ENCODE measurements around the gene HYLS1.

Gene HYLS1

DNA sequence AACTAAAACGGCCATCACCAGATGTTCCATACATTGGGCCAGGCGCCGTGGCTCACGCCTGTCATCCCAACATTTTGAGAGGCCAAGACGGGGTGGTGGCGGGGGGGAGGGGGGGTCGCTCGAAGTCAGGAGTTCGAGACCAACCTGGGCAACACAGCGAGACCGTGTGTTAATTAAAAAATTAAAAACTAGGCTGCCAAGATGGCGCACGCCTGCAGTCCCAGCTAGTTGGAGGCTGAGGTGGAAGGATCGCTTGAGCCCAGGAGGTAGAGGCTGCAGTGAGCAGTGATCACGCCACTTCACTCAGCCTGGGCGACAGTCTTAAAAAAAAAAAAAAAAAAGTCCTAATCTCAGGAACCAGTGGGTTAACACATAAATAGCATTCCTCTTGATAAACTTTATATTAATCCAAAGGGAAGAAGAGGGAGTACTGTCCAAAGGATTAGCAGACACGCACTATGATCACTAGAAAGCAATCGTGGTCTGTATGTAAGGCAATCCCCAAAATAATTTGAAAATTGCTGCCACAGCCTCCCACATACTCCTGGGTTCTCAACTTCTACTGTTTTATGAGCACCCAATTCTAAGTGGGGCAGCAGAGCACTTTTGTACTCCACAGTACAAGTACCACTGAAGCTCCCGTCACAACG is 14.9 kb downstream of the HYLS1 start:
- TF ChIP-seq, protein P1, sequence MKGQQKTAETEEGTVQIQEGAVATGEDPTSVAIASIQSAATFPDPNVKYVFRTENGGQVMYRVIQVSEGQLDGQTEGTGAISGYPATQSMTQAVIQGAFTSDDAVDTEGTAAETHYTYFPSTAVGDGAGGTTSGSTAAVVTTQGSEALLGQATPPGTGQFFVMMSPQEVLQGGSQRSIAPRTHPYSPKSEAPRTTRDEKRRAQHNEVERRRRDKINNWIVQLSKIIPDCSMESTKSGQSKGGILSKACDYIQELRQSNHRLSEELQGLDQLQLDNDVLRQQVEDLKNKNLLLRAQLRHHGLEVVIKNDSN (IDR thresholded peaks at IDR 0.05): no peak
- TF ChIP-seq FOXM1 (IDR thresholded peaks at IDR 0.05; ENCODE audit: borderline replicate concordance, low read depth) (no peak), TEAD4 (IDR thresholded peaks at IDR 0.05) (no peak), TAF1 (IDR thresholded peaks at IDR 0.05; ENCODE audit: low read depth) (no peak), EGR1 (IDR thresholded peaks at IDR 0.05) (no peak), YY1 (IDR thresholded peaks at IDR 0.05; ENCODE audit: low read depth) (no peak)

DNA sequence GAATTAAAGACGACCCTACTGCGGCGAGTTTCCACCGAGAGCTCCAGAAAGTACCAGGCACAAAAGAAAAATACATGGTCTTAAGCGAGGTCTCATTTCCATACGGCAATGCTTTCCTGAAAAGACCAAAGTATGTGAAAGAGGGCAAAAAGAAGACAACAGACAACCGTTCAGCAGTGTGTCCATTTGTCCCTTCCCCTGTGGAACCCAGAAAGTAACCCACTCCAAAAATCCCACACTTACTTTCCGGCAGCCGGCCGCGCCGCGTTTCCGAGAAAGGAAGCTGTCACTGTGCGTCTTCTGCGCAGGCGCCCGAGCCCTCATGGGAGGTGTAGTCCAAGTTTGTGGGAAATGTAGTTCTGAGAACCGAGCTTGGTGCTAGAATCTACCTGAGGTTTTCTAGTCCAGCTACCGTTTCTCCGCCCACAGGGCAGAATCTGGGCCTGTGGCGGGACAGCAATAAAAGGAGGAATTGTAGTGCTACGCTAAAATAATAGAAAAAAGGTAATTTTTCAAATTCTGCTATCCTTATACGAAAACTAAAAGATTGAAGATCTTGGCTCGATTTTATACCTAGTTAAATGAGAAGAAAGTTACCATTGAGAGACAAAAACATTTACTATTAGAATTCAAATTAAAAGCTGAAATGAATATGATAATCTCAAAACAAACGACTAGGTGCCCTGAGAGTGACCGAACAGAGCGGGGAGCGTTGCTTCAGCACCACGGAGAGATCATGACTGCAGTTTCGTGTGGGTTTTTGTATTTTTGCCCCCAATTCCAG is 15.7 kb downstream of the HYLS1 start, which contains the start of gene PUS3:
TSS of gene PUS3 (minus strand) at position 280 of the 784 bp plus-strand sequence. CDS start 6,922 bp downstream, outside the sequence.
- TF ChIP-seq RAD21 (IDR thresholded peaks at IDR 0.05; ENCODE audit: low read depth) (no peak), TEAD4 (IDR thresholded peaks at IDR 0.05) (no peak), NFIC (IDR thresholded peaks at IDR 0.05) (no peak), EGR1 (IDR thresholded peaks at IDR 0.05) (no peak), TCF12 (IDR thresholded peaks at IDR 0.05; ENCODE audit: low read depth) (0 out of 2 replicates have a peak, but pooled peaks have one; percentile 31), TAF1 (IDR thresholded peaks at IDR 0.05; ENCODE audit: low read depth) (peak; percentile 76), EP300 (IDR thresholded peaks at IDR 0.05; ENCODE audit: borderline replicate concordance) (no peak), FOXM1 (IDR thresholded peaks at IDR 0.05; ENCODE audit: borderline replicate concordance, low read depth) (no peak), YY1 (IDR thresholded peaks at IDR 0.05; ENCODE audit: low read depth) (0 out of 2 replicates have a peak, but pooled peaks have one; percentile 41), ZBTB7A (IDR thresholded peaks at IDR 0.05; ENCODE audit: low read depth) (no peak), CREB1 (IDR thresholded peaks at IDR 0.05; ENCODE audit: low read depth) (peak; percentile 76), CEBPB (IDR thresholded peaks at IDR 0.05) (no peak)
- TF ChIP-seq, protein P1 (IDR thresholded peaks at IDR 0.05): no peak
- TF ChIP-seq, protein P2, sequence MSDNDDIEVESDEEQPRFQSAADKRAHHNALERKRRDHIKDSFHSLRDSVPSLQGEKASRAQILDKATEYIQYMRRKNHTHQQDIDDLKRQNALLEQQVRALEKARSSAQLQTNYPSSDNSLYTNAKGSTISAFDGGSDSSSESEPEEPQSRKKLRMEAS (IDR thresholded peaks at IDR 0.05): peak; percentile 72
- TF ChIP-seq, protein P3, sequence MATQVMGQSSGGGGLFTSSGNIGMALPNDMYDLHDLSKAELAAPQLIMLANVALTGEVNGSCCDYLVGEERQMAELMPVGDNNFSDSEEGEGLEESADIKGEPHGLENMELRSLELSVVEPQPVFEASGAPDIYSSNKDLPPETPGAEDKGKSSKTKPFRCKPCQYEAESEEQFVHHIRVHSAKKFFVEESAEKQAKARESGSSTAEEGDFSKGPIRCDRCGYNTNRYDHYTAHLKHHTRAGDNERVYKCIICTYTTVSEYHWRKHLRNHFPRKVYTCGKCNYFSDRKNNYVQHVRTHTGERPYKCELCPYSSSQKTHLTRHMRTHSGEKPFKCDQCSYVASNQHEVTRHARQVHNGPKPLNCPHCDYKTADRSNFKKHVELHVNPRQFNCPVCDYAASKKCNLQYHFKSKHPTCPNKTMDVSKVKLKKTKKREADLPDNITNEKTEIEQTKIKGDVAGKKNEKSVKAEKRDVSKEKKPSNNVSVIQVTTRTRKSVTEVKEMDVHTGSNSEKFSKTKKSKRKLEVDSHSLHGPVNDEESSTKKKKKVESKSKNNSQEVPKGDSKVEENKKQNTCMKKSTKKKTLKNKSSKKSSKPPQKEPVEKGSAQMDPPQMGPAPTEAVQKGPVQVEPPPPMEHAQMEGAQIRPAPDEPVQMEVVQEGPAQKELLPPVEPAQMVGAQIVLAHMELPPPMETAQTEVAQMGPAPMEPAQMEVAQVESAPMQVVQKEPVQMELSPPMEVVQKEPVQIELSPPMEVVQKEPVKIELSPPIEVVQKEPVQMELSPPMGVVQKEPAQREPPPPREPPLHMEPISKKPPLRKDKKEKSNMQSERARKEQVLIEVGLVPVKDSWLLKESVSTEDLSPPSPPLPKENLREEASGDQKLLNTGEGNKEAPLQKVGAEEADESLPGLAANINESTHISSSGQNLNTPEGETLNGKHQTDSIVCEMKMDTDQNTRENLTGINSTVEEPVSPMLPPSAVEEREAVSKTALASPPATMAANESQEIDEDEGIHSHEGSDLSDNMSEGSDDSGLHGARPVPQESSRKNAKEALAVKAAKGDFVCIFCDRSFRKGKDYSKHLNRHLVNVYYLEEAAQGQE (IDR thresholded peaks at IDR 0.05; ENCODE audit: low read depth): peak; percentile 85

DNA sequence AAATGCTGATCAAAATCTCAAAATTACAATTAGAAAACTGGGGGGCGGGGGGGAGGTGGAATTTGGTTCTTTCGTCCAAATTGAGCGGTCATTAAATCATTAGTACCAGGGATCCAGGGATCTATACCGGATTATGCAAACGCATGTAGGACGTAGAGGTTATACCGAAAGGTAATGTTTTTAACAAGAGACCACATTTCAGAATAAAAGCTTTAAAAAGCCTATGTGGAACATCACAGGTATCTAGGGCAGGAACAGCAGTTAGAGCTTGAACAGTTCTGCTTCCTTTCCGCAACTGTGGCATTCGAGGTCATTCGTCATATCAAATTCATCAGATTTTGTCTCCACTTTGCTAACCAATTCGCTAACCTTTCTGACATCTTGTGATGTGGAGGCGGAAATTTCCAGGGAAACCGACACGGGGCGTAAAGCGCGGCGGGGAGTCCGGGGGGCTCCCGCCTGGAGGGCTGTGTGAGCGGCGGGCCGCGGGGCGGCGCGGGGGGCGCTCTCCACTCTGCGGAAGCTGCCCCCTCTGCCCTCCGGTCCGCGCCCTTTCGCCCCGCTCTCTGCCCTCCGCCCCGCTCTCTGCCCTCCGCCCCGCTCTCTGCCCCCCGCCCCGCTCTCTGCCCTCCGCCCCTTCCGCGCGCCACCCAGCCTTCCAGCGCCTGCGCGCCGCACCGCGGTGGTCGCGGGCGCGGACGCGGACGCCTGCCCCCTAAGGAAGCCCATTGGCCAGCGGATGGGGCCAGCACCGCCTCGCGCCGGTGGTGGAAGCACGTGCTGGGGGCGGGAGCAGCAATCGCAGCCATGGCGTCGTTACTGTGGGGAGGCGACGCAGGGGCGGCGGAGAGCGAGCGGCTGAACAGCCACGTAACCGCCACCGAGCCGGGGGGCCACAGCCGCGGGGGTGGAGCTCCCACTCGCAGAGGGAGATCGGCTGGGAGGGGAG is 16.5 kb downstream of the HYLS1 start, which contains the start of gene DDX25:
TSS of gene DDX25 (plus strand) at position 798 of the 949 bp plus-strand sequence. CDS start at position 808, 10 bp downstream.
- TF ChIP-seq ZBTB7A (IDR thresholded peaks at IDR 0.05; ENCODE audit: low read depth) (no peak), EP300 (IDR thresholded peaks at IDR 0.05; ENCODE audit: borderline replicate concordance) (no peak), NFIC (IDR thresholded peaks at IDR 0.05) (no peak), TCF12 (IDR thresholded peaks at IDR 0.05; ENCODE audit: low read depth) (no peak), TEAD4 (IDR thresholded peaks at IDR 0.05) (no peak), YY1 (IDR thresholded peaks at IDR 0.05; ENCODE audit: low read depth) (no peak), RAD21 (IDR thresholded peaks at IDR 0.05; ENCODE audit: low read depth) (no peak), CEBPB (IDR thresholded peaks at IDR 0.05) (no peak), CREB1 (IDR thresholded peaks at IDR 0.05; ENCODE audit: low read depth) (no peak), EGR1 (IDR thresholded peaks at IDR 0.05) (no peak), FOXM1 (IDR thresholded peaks at IDR 0.05; ENCODE audit: borderline replicate concordance, low read depth) (no peak), TAF1 (IDR thresholded peaks at IDR 0.05; ENCODE audit: low read depth) (no peak)
- TF ChIP-seq, protein P1 (IDR thresholded peaks at IDR 0.05): no peak
- TF ChIP-seq, protein P2 (IDR thresholded peaks at IDR 0.05): no peak
- TF ChIP-seq, protein P3 (IDR thresholded peaks at IDR 0.05; ENCODE audit: low read depth): no peak

DNA sequence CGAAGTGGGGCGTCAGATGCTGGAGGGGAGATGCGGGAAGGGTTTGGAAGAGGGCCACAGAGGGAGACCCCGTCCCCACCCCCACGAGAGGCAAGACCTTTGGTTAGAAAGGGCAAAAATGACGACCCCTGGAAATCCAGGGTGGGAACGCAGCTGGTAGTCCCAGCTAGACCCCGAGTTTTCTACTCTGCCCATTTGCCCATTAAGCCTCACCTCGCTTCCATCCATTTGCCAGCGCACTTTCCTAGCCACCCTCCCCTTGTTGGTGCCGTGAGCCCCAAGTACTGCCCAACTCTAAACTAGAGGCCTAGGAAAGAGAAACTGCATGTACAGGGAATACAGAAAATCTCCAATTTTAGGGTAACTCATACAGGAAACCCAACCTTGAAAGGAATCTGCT is 17.2 kb downstream of the HYLS1 start:
- TF ChIP-seq, protein P1 (IDR thresholded peaks at IDR 0.05): no peak
- no peak for TF ChIP-seq NFIC (IDR thresholded peaks at IDR 0.05)
- no peak for TF ChIP-seq CREB1 (IDR thresholded peaks at IDR 0.05; ENCODE audit: low read depth)
- no peak for TF ChIP-seq EGR1 (IDR thresholded peaks at IDR 0.05)
- TF ChIP-seq YY1 (IDR thresholded peaks at IDR 0.05; ENCODE audit: low read depth): no peak
- TF ChIP-seq TAF1 (IDR thresholded peaks at IDR 0.05; ENCODE audit: low read depth): no peak
- no peak for TF ChIP-seq CEBPB (IDR thresholded peaks at IDR 0.05)
- TF ChIP-seq ZBTB7A (IDR thresholded peaks at IDR 0.05; ENCODE audit: low read depth): no peak
- TF ChIP-seq EP300 (IDR thresholded peaks at IDR 0.05; ENCODE audit: borderline replicate concordance): no peak

Measured in Ishikawa (cell line).